ENCODE results near the gene TNKS1BP1. TPM values are rescaled to one million over a fixed set of nuclear protein-coding genes. Genes with fewer than 3 reads are reported as not detected.

Gene TNKS1BP1
- total and polyA plus RNA-seq, 9 of the 15 experiments (the other 6 are each of a cell fraction or from before 2014, with no cell fraction given), result 1.1 to 47.2 (median 10.9) TPM

GRCh38 chr11:57344826-57345225 is 20.1 kb upstream of the TNKS1BP1 start:
- Histone ChIP-seq H3K27me3 (ENCODE audit: control insufficient read depth in 2 of 2, insufficient read depth in 2 of 2, low read length in 2 of 2) (no peaks in the 10 kb centered on the region; a peak in 1 of 5 replicates), H3K9ac (ENCODE audit: insufficient read depth in 1 of 2, low read depth in 2 of 2, low read length in 2 of 2) (peak overlapping the region in 1 of 2 experiments; percentile 57; a peak in 1 of 4 replicates), H3K4me3 (no peak overlapping the region), H3K9me1 (ENCODE audit: control insufficient read depth, insufficient read depth, low read length) (no peaks in the 10 kb centered on the region), H2AFZ (ENCODE audit: low read depth, low read length) (peak overlapping the region; percentile 92), H3K4me2 (ENCODE audit: insufficient read depth, low read length) (no peak overlapping the region), H3K4me1 (replicated peaks in 1 of 2; ENCODE audit: control insufficient read depth in 2 of 2, insufficient read depth in 2 of 2, low read length in 2 of 2) (peaks cover 10 to 11% of the 10 kb centered on the region in 2 experiments; a peak in 4 of 5 replicates), H3K27ac (ENCODE audit: extremely low read depth, low read depth, low read length) (no peak overlapping the region), H4K20me1 (replicated peaks; ENCODE audit: control insufficient read depth, insufficient read depth, low read length) (no peaks in the 10 kb centered on the region), H3K9me3 (replicated peaks; ENCODE audit: control insufficient read depth, insufficient read depth, low read depth, low read length) (no peaks in the 10 kb centered on the region), H3K79me2 (ENCODE audit: control insufficient read depth, insufficient read depth, low read length) (no peaks in the 10 kb centered on the region), H3K36me3 (ENCODE audit: control insufficient read depth, insufficient read depth, low read length) (no peaks in the 10 kb centered on the region)
- ChIA-PET POLR2A (no interaction called here), CTCF (ENCODE audit: low intra/inter-chr PET ratio) (interaction anchor here (0.6 to 1.8 kb wide), 4 partner anchors 112 to 714 kb away, joined by 3 to 7 read pairs (median 4); no protein-coding TSS in a partner anchor)
- intact Hi-C loops (cut with micrococcal nuclease), result loop anchor here (1.0 to 10.0 kb wide), 8 partner anchors 112 to 1167 kb away; no protein-coding TSS in a partner anchor
- no TSS peak for BruUV-seq (replicated peaks)
- FAIRE-seq, result no peak
- no peak for DNase-seq (ENCODE audit: extremely low read depth in 1 of 4, low spot score in 3 of 4)
- 86% methylated on average over 10 of the region's 10 CpGs for WGBS (ENCODE audit: insufficient coverage, low coverage, missing lambda C conversion rate)
- in situ Hi-C loops (cut with MboI), result loop anchor here (5.0 to 10.0 kb wide), 3 partner anchors 180 to 1170 kb away; no protein-coding TSS in a partner anchor
- ATAC-seq, result no peak
- TF ChIP-seq PHF20 (IDR thresholded peaks at IDR 0.05; ENCODE audit: partially characterized antibody) (no peak), ZNF551 (CRISPR knock-in tag; IDR thresholded peaks at IDR 0.05) (no peak), ARNT (IDR thresholded peaks at IDR 0.05) (no peak), SMAD3 (CRISPR knock-in tag; conservative IDR thresholded peaks at IDR 0.05) (no peak), NKRF (IDR thresholded peaks at IDR 0.05; ENCODE audit: borderline replicate concordance) (no peak), ZNF3 (CRISPR knock-in tag; IDR thresholded peaks at IDR 0.05) (no peak), HNRNPL (IDR thresholded peaks at IDR 0.05; ENCODE audit: low read depth, low read length) (no peak), TAF1 (IDR thresholded peaks at IDR 0.05; ENCODE audit: control insufficient read depth, extremely low read depth, insufficient read depth, low read length, severe bottlenecking) (no peak), CHD1 (IDR thresholded peaks at IDR 0.05; ENCODE audit: low read length) (no peak)
- TF ChIP-seq, protein P1, sequence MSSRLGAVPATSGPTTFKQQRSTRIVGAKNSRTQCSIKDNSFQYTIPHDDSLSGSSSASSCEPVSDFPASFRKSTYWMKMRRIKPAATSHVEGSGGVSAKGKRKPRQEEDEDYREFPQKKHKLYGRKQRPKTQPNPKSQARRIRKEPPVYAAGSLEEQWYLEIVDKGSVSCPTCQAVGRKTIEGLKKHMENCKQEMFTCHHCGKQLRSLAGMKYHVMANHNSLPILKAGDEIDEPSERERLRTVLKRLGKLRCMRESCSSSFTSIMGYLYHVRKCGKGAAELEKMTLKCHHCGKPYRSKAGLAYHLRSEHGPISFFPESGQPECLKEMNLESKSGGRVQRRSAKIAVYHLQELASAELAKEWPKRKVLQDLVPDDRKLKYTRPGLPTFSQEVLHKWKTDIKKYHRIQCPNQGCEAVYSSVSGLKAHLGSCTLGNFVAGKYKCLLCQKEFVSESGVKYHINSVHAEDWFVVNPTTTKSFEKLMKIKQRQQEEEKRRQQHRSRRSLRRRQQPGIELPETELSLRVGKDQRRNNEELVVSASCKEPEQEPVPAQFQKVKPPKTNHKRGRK (tag; IDR thresholded peaks at IDR 0.05), result no peak

All from K562 (cell line).